ENCODE measurements around the gene SSPN.

SSPN gene

DNA sequence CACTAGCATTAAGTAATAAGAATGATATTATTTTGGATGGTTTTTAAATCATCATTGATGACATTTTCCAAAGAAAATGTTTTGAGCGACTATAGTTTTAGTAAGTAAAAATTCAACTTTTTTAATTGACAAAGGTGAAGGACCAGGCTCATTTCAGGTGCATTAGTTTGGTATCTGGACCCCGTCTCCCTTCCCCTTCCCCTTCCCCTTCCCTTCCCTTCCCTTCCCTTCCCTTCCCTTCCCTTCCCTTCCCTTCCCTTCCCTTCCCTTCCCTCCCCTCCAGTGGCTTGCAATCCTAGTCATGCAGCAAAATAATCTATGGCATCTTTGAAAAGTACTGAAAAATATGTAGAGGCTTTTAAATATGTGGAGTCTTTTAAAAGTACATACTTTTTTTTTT is 13.0 kb upstream of the SSPN start:
- ChIA-PET CTCF (no interaction called here), POLR2A (no interaction called here)
- no peak for DNase-seq (ENCODE audit: extremely low spot score)
- no peak for TF ChIP-seq NFRKB (IDR thresholded peaks at IDR 0.05)
- TF ChIP-seq ELF4 (IDR thresholded peaks at IDR 0.05): no peak
- no peak for TF ChIP-seq SP1 (IDR thresholded peaks at IDR 0.05)
- TF ChIP-seq, protein P1, sequence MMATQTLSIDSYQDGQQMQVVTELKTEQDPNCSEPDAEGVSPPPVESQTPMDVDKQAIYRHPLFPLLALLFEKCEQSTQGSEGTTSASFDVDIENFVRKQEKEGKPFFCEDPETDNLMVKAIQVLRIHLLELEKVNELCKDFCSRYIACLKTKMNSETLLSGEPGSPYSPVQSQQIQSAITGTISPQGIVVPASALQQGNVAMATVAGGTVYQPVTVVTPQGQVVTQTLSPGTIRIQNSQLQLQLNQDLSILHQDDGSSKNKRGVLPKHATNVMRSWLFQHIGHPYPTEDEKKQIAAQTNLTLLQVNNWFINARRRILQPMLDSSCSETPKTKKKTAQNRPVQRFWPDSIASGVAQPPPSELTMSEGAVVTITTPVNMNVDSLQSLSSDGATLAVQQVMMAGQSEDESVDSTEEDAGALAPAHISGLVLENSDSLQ (IDR thresholded peaks at IDR 0.05): no peak
- no peak for TF ChIP-seq LEF1 (IDR thresholded peaks at IDR 0.05; ENCODE audit: borderline replicate concordance)
- TF ChIP-seq FOXK2 (IDR thresholded peaks at IDR 0.05): no peak
- TF ChIP-seq L3MBTL2 (conservative IDR thresholded peaks at IDR 0.05): no peak
- no peak for TF ChIP-seq ARNT (IDR thresholded peaks at IDR 0.05)
- TF ChIP-seq SUZ12 (IDR thresholded peaks at IDR 0.05): no peak
- TF ChIP-seq BHLHE40 (IDR thresholded peaks at IDR 0.05; ENCODE audit: borderline replicate concordance): no peak
- no peak for TF ChIP-seq FOXA1 (IDR thresholded peaks at IDR 0.05)
- no peak for TF ChIP-seq FOXM1 (IDR thresholded peaks at IDR 0.05; ENCODE audit: borderline replicate concordance)
- no peak for TF ChIP-seq CTBP1 (IDR thresholded peaks at IDR 0.05; ENCODE audit: borderline replicate concordance)
- TF ChIP-seq HDGF (IDR thresholded peaks at IDR 0.05; ENCODE audit: borderline replicate concordance): no peak
- TF ChIP-seq TARDBP (IDR thresholded peaks at IDR 0.05): no peak

DNA sequence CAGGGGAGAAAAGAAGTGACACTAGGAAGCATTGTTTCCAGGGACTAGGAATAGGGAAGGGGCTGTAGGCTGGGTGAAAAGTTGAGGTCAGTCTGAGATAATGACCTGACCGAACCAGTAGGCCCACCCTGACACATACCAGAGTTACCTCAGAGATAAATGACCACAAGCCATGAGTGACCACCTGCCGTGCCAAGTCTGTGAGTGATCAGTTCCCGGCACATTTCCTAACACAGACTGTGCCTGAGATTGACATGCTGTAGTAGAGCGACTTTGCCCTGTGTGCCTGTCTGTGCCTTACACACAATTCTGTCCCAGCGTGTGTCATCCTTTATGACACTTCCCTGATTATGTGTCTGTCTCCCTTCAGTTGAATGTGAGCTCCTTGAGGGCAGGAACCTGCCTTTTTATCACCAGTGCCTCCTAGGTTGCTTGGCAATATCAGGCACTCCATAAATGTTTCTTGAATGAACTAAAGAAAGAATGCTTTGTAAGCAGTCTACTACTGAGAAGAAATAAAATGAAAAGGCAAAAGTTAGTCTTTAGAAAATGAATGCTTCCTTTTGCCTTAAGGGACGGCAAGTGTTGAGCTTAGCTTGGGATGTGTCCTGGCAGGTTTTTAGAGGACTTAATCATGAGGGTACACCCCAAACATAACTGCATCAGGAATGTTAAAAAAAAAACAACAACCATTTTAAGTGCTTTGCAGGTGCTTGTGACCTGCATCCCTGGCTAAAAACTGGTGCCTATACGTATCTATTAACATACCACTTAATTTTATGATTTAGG is 9.6 kb upstream of the SSPN start:
- POLR2A ChIA-PET: no interaction called here
- no peak for DNase-seq (ENCODE audit: extremely low spot score)
- CTCF ChIA-PET: no interaction called here
- no peak for TF ChIP-seq ELF4 (IDR thresholded peaks at IDR 0.05)
- TF ChIP-seq CTBP1 (IDR thresholded peaks at IDR 0.05; ENCODE audit: borderline replicate concordance): no peak
- no peak for TF ChIP-seq FOXK2 (IDR thresholded peaks at IDR 0.05)

DNA sequence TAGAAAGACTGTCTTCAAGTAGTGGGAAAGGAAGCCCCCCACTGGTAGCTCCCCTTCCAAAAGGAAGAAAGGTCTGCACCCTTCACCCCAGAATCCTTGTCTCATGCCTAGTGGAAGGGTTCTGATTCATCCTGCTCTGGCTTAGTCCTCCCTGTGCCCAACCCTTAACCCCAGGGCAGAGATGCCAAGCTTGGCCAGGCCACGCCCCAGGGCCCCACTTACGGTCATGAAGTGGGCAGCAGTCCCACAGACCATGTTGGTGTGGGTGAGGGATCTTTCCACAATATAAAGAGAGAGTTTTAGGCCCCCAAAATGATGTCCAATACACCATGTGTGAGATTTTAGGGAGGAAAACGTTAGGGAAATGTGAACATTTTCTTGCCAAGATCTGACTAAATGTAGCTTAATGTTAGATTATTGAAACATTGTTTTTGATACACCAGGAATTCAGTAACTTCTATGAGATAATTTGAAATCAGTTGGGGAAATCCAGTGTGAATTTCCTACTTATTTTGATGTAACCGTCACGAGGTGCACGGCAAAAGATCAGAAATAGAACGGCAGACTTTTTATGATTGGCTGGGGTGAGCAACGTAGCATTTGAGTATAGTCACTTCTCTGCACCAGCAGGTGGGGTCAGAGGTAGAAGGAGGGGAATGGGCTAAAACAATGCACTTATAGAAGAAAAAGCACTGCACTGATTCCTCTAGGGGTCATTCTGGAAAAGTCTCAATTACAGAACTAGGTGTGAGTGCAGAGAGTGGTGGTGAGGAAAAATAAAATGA is 8.2 kb upstream of the SSPN start:
- ChIA-PET POLR2A (no interaction called here), CTCF (no interaction called here)
- no peak for DNase-seq (ENCODE audit: extremely low spot score)
- TF ChIP-seq NFRKB (IDR thresholded peaks at IDR 0.05) (no peak), FOXA1 (IDR thresholded peaks at IDR 0.05) (no peak), BHLHE40 (IDR thresholded peaks at IDR 0.05; ENCODE audit: borderline replicate concordance) (no peak), ZNF384 (IDR thresholded peaks at IDR 0.05) (no peak), TARDBP (IDR thresholded peaks at IDR 0.05) (no peak), SP1 (IDR thresholded peaks at IDR 0.05) (no peak), FOXK2 (IDR thresholded peaks at IDR 0.05) (no peak), HDGF (IDR thresholded peaks at IDR 0.05; ENCODE audit: borderline replicate concordance) (no peak), LEF1 (IDR thresholded peaks at IDR 0.05; ENCODE audit: borderline replicate concordance) (no peak), ARNT (IDR thresholded peaks at IDR 0.05) (no peak), FOXM1 (IDR thresholded peaks at IDR 0.05; ENCODE audit: borderline replicate concordance) (no peak), CTBP1 (IDR thresholded peaks at IDR 0.05; ENCODE audit: borderline replicate concordance) (no peak), L3MBTL2 (conservative IDR thresholded peaks at IDR 0.05) (no peak)
- TF ChIP-seq, protein P1 (IDR thresholded peaks at IDR 0.05): no peak

DNA sequence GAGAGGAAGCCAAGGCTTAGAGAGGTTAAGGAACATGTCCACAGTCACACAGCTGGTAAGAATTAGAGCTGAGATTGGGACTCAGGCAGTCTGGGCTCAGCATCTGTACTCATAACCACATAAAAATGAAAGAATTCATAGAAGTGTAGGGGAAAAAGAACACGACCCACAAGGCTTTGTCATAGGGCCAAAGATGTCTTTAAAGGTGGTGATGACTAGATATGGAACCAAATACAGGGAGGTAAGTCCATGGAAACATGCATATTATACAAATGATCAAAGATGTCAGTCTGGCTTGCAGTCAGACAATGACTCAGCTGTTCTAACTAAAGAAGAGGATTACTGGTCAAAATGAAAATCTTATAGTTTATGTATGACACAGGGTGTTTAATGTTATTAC is 7.2 kb upstream of the SSPN start:
- no peak for DNase-seq (ENCODE audit: extremely low spot score)
- POLR2A ChIA-PET: no interaction called here
- TF ChIP-seq HDGF (IDR thresholded peaks at IDR 0.05; ENCODE audit: borderline replicate concordance) (no peak), FOXM1 (IDR thresholded peaks at IDR 0.05; ENCODE audit: borderline replicate concordance) (no peak), ARNT (IDR thresholded peaks at IDR 0.05) (no peak), TARDBP (IDR thresholded peaks at IDR 0.05) (no peak), BHLHE40 (IDR thresholded peaks at IDR 0.05; ENCODE audit: borderline replicate concordance) (no peak)
- CTCF ChIA-PET: no interaction called here

DNA sequence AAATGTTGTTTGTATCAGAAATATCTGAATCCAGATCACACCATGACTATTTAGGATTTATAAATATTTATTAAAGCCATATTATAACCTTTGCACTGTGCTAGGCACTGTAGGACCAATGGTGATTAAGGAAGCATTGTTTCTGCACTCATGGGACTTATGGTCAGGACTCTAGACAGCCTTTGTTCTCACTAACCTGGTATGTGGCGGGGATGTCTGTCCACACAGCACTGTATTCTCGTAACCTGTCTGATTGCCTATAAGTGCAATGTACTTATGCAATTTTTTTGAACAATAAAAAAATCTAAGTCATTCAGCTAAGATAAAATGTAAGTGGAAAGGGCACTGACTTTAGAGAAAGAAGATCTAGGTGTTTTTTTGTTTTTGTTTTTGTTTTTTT is 6.7 kb upstream of the SSPN start:
- TF ChIP-seq ZNF384 (IDR thresholded peaks at IDR 0.05): no peak
- no peak for TF ChIP-seq CTBP1 (IDR thresholded peaks at IDR 0.05; ENCODE audit: borderline replicate concordance)
- TF ChIP-seq L3MBTL2 (conservative IDR thresholded peaks at IDR 0.05): no peak
- TF ChIP-seq ELF4 (IDR thresholded peaks at IDR 0.05): no peak
- no peak for TF ChIP-seq HDGF (IDR thresholded peaks at IDR 0.05; ENCODE audit: borderline replicate concordance)
- no peak for TF ChIP-seq BHLHE40 (IDR thresholded peaks at IDR 0.05; ENCODE audit: borderline replicate concordance)
- ChIA-PET CTCF (no interaction called here), POLR2A (no interaction called here)

DNA sequence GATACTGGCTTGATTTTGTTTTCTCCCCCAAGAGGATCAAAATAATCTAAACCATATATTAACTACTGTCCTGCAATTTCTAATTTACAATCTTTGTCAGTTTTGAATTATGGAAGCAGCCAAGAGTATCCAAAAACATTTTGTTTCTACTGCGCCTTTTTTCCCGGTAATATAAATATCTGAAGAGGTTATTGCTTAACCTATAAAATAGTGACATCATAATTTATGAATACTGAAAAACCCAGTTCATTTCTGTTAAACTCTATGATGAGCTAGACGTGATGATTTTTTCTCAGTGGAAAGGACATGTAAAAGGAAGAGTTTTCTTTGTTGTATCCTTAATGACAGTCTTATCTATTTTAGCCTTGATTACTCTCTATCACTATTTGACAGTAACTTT is 3.2 kb upstream of the SSPN start:
- ChIA-PET CTCF (no interaction called here), POLR2A (no interaction called here)
- no peak for TF ChIP-seq FOXM1 (IDR thresholded peaks at IDR 0.05; ENCODE audit: borderline replicate concordance)
- no peak for TF ChIP-seq BHLHE40 (IDR thresholded peaks at IDR 0.05; ENCODE audit: borderline replicate concordance)
- no peak for TF ChIP-seq CTBP1 (IDR thresholded peaks at IDR 0.05; ENCODE audit: borderline replicate concordance)
- no peak for TF ChIP-seq HDGF (IDR thresholded peaks at IDR 0.05; ENCODE audit: borderline replicate concordance)
- no peak for TF ChIP-seq NFRKB (IDR thresholded peaks at IDR 0.05)
- TF ChIP-seq SP1 (IDR thresholded peaks at IDR 0.05): no peak
- no peak for TF ChIP-seq L3MBTL2 (conservative IDR thresholded peaks at IDR 0.05)
- TF ChIP-seq TARDBP (IDR thresholded peaks at IDR 0.05): no peak
- no peak for TF ChIP-seq ARNT (IDR thresholded peaks at IDR 0.05)
- no peak for DNase-seq (ENCODE audit: extremely low spot score)

More for the DNA sequence above, 6.7 kb upstream of the SSPN start:
- no peak for DNase-seq (ENCODE audit: extremely low spot score)

DNA sequence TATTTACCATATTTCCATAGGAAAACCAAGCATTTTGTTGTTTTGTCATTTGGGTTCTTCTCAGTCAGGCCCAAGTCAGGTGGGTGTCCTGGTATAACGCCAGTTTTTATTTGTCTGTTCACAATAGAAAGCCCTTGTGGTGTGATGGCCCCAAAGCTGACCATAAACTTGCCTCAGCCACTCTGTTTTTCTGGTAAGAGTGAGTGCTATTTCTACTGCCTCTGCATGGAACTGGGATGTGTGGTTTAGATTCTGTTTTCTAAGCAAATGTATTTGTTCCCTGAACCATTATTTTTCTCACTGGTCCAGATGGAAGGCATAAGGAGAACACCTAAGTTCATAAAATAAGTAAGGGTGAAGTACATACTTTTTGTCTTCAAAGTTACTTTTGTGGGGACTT is 1.8 kb upstream of the SSPN start:
- no peak for DNase-seq (ENCODE audit: extremely low spot score)
- CTCF ChIA-PET: no interaction called here
- no peak for TF ChIP-seq NFRKB (IDR thresholded peaks at IDR 0.05)
- TF ChIP-seq ARNT (IDR thresholded peaks at IDR 0.05): no peak
- TF ChIP-seq ELF4 (IDR thresholded peaks at IDR 0.05): no peak
- TF ChIP-seq L3MBTL2 (conservative IDR thresholded peaks at IDR 0.05): no peak
- TF ChIP-seq CTBP1 (IDR thresholded peaks at IDR 0.05; ENCODE audit: borderline replicate concordance): no peak
- TF ChIP-seq, protein P1 (IDR thresholded peaks at IDR 0.05): no peak
- POLR2A ChIA-PET: no interaction called here

Measured in HEK293T (cell line).